B cell (primary cell): ENCODE results near the gene EYS. TPM values are rescaled to one million over a fixed set of nuclear protein-coding genes. Genes with fewer than 3 reads are reported as not detected.
"Not testable (repeated sequence)": the region's sequence is repeated elsewhere in the genome, so short reads cannot be mapped to it uniquely, and the experiment has no call there.

ENCODE experiments used
- ATAC-seq: fragments of 200-7000 bp; cut with Tn5 transposase; one replicate; pipeline ENCODE4 v1.10.0; 2021; ENCODE audit warnings: low read depth, mild to moderate bottlenecking, moderate number of reproducible peaks, moderate library complexity
- CTCF ChIA-PET: fragments of 350-600 bp; sonication (Branson Sonifier 250); formaldehyde crosslinking; loops from one replicate; lab custom pipeline; 2021; ENCODE audit warnings: antibody characterized with exemption, inconsistent platforms; lab: Charles Lee
- POLR2A ChIA-PET: fragments of 350-600 bp; sonication (Branson Sonifier 250); formaldehyde crosslinking; loops from one replicate; lab custom pipeline; 2021; ENCODE audit warnings: antibody characterized with exemption; lab: Charles Lee
- DNase-seq: peaks from one replicate; pipeline ENCODE4 v3.0.0; 2013
- H2AFZ ChIP-seq: 2 replicates; pipeline ENCODE4 v1.6.1; 2012; ENCODE audit warnings: mild to moderate bottlenecking, low read depth, low read length; ENCODE audit not compliant: insufficient read depth, poor library complexity, severe bottlenecking
- H3K27ac ChIP-seq, 2 donors: 1 replicate in 1 of 2; 2 replicates in 1 of 2; pipeline ENCODE4 v1.5.1; 2012 to 2013; ENCODE audit warnings: low read length in 2 of 2, mild to moderate bottlenecking in 2 of 2, moderate library complexity in 1 of 2
- H3K27me3 ChIP-seq, 4 experiments: fragments of 200-600 bp in 1 of 4; sonication (generic) in 1 of 4; replicated peaks in 1 of 4; 1 replicate in 2 of 4; 2 replicates in 2 of 4; pipeline versions ENCODE4 v1.6.1 to v1.7.0; 2013 to 2016; ENCODE audit warnings: low read length in 3 of 4, mild to moderate bottlenecking in 2 of 4, mixed read lengths in 1 of 4, moderate library complexity in 1 of 4; ENCODE audit not compliant: insufficient read depth in 4 of 4, control insufficient read depth in 3 of 4; ENCODE audit errors: control extremely low read depth in 1 of 4
- H3K36me3 ChIP-seq, 2 experiments: replicated peaks in 1 of 2; 1 replicate in 1 of 2; 2 replicates in 1 of 2; pipeline versions ENCODE4 v1.6.1 to v1.7.1; 2013; ENCODE audit warnings: low read length in 1 of 2; ENCODE audit not compliant: insufficient read depth in 2 of 2, control insufficient read depth in 1 of 2; ENCODE audit errors: control extremely low read depth in 1 of 2, extremely low read depth in 1 of 2
- H3K4me1 ChIP-seq, 2 donors: fragments of 200-600 bp in 1 of 2; sonication (generic) in 1 of 2; 1 replicate in 1 of 2; 2 replicates in 1 of 2; pipeline versions ENCODE4 v1.5.1 to v1.6.1; 2013 to 2017; ENCODE audit warnings: low read length in 2 of 2; ENCODE audit not compliant: control insufficient read depth in 2 of 2, insufficient read depth in 2 of 2
- H3K4me2 ChIP-seq: replicated peaks from 2 replicates; pipeline ENCODE3; 2012; ENCODE audit warnings: mild to moderate bottlenecking, low read depth, low read length; ENCODE audit not compliant: poor library complexity, severe bottlenecking
- H3K4me3 ChIP-seq, 5 experiments: fragments of 200-600 bp in 1 of 5; sonication (generic) in 1 of 5; 1 replicate in 3 of 5; 2 replicates in 2 of 5; pipeline versions ENCODE4 v1.5.1 to v1.7.0; 2011 to 2016; ENCODE audit warnings: low read length in 4 of 5, mild to moderate bottlenecking in 4 of 5, low read depth in 2 of 5, control low read depth in 1 of 5, moderate library complexity in 1 of 5; ENCODE audit not compliant: insufficient read depth in 1 of 5; ENCODE audit errors: control extremely low read depth in 1 of 5, extremely low read depth in 1 of 5
- H3K79me2 ChIP-seq: fragments of 200-600 bp; sonication (generic); one replicate; pipeline ENCODE4 v1.6.0; 2016; ENCODE audit warnings: low read length; ENCODE audit not compliant: control insufficient read depth, insufficient read depth
- H3K9ac ChIP-seq: fragments of 200-600 bp; sonication (generic); 2 replicates; pipeline ENCODE4 v1.6.1; 2017; ENCODE audit warnings: mild to moderate bottlenecking, low read length, moderate library complexity
- H3K9me3 ChIP-seq, 3 donors: one replicate each; pipeline versions ENCODE4 v1.6.1 to v1.7.1; 2013; ENCODE audit warnings: low read length in 2 of 3; ENCODE audit not compliant: control insufficient read depth in 2 of 3, insufficient read depth in 1 of 3; ENCODE audit errors: control extremely low read depth in 1 of 3
- H4K20me1 ChIP-seq: 2 replicates; pipeline ENCODE4 v1.6.0; 2012; ENCODE audit warnings: mild to moderate bottlenecking, low read length; ENCODE audit not compliant: insufficient read depth, control insufficient read depth, poor library complexity, severe bottlenecking
- H3K27ac Mint-ChIP-seq: one replicate; pipeline ENCODE4 v1.8.0; 2021; ENCODE audit warnings: mixed read lengths
- H3K27me3 Mint-ChIP-seq: one replicate; pipeline ENCODE4 v1.8.0; 2021; ENCODE audit warnings: mixed read lengths
- H3K4me1 Mint-ChIP-seq: one replicate; pipeline ENCODE4 v1.8.0; 2021; ENCODE audit warnings: mixed read lengths
- H3K4me3 Mint-ChIP-seq: one replicate; pipeline ENCODE4 v1.8.0; 2021; ENCODE audit warnings: mixed read lengths
- H3K9me3 Mint-ChIP-seq: one replicate; pipeline ENCODE4 v1.8.0; 2022; ENCODE audit warnings: mixed read lengths; ENCODE audit not compliant: insufficient read depth
- EZH2 ChIP-seq: IDR thresholded peaks from 2 replicates; pipeline ENCODE4 v1.6.1; 2012; ENCODE audit warnings: borderline replicate concordance, low read depth, mild to moderate bottlenecking, moderate library complexity, low read length; ENCODE audit not compliant: insufficient read depth, poor library complexity, severe bottlenecking
- whole genome bisulfite sequencing: methylation state at CpG from one replicate; pipeline ENCODE4 v1.1.5; 2013; ENCODE audit warnings: missing lambda C conversion rate; ENCODE audit not compliant: insufficient coverage; 5-methylcytosine and 5-hydroxymethylcytosine counted together
- intact Hi-C: fragments of 100-400 bp; cut with micrococcal nuclease; formaldehyde crosslinking; loops from one replicate; pipeline ENCODE4 v1.10.0; 2022
- polyA plus RNA-seq: library from polyadenylated mRNA; depleted of rRNA; stranded (reverse); fragments of >200 nt; gene quantifications from 2 replicates; pipeline ENCODE4 v1.2.3, GENCODE V29; 2012
- total RNA-seq, 2 donors: library from RNA; stranded (reverse); fragments of 120-200 nt in 1 of 2; gene quantifications; 1 replicate in 1 of 2; 2 replicates in 1 of 2; pipeline versions ENCODE4 v1.2.3 to v1.2.4, GENCODE V29; 2013 to 2022
- TF ChIP-seq, protein P1 (sequence below): fragments of 200-600 bp; IDR thresholded peaks from one replicate; pipeline ENCODE4 v1.8.0; 2022; ENCODE audit warnings: antibody characterized with exemption, mild to moderate bottlenecking

Gene EYS
- total and polyA plus RNA-seq, 2 donors (not counting 1 experiment from before 2014, with no cell fraction given), result not detected

DNA sequence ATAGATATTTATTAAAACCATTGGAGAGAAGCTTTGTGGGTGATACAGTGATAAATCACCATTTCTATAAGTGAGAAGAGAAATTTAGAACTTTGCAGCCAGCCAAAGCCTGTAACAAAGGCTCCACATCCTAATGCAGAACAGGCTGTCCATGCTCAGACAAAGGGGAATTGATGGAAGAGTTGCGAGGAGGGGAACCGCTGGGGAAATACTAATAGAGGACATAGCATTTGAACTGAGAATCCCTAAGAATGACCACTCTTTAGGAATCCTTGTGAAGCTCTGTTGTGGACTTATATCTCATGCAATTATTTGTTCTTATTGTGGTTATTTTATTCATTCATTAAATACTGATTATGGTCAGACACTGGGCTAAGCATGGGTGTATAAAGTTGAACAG lies 1903.7 kb downstream of the EYS start:
- POLR2A ChIA-PET, result no interaction called here
- no peaks in the 10 kb centered on the region for H3K4me1 Mint-ChIP-seq
- no peak for TF ChIP-seq EZH2
- TF ChIP-seq, protein P1, sequence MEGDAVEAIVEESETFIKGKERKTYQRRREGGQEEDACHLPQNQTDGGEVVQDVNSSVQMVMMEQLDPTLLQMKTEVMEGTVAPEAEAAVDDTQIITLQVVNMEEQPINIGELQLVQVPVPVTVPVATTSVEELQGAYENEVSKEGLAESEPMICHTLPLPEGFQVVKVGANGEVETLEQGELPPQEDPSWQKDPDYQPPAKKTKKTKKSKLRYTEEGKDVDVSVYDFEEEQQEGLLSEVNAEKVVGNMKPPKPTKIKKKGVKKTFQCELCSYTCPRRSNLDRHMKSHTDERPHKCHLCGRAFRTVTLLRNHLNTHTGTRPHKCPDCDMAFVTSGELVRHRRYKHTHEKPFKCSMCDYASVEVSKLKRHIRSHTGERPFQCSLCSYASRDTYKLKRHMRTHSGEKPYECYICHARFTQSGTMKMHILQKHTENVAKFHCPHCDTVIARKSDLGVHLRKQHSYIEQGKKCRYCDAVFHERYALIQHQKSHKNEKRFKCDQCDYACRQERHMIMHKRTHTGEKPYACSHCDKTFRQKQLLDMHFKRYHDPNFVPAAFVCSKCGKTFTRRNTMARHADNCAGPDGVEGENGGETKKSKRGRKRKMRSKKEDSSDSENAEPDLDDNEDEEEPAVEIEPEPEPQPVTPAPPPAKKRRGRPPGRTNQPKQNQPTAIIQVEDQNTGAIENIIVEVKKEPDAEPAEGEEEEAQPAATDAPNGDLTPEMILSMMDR, result no peak
- CTCF ChIA-PET, result interaction anchor here (0.7 to 2.8 kb wide), 3 partner anchors 39 to 450 kb away, joined by 3 to 13 read pairs (median 3); no protein-coding TSS in a partner anchor
- Histone ChIP-seq H3K79me2 (no peaks in the 10 kb centered on the region), H2AFZ (no peak overlapping the region), H4K20me1 (no peaks in the 10 kb centered on the region), H3K4me2 (no peak overlapping the region), H3K27me3 (no peaks in the 10 kb centered on the region), H3K9ac (no peak overlapping the region), H3K27ac (no peak overlapping the region), H3K9me3 (no peaks in the 10 kb centered on the region), H3K4me3 (no peak overlapping the region), H3K36me3 (no peaks in the 10 kb centered on the region), H3K4me1 (no peaks in the 10 kb centered on the region)
- H3K9me3 Mint-ChIP-seq, result no peaks in the 10 kb centered on the region
- DNase-seq (no peak), ATAC-seq (no peak)
- H3K4me3 Mint-ChIP-seq, result no peak overlapping the region
- WGBS, result no CpG with 5 or more reads among the region's 2 CpGs
- peaks cover 4% of the 10 kb centered on the region for H3K27me3 Mint-ChIP-seq
- intact Hi-C loops, result no loop called here
- H3K27ac Mint-ChIP-seq, result no peak overlapping the region

DNA sequence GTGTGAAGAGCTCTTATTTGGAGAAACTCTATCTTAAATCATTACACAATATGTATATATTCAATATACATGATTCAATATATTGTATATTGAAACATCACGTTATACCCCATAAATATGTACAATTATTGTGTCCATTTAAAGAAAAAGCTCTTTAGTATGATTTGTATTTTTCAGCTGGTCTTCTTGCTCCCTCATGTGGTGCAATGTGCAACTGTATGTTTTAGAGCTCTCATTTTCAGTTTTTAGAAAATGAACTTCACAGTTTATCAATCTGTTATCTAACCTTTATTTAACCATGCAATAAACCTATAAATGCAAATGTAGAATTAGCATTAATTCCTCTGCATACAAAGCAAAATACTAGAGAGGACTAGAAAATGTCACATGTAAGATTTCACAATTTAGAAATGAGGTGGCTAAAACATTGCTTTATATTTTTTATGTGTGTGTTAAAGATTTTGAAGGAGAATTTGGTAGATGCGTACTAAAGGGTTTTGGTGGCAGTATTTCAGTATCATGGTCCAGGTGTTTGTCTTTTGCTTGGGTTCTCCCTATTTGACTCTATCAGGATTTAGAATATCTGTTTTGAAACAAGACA lies 1904.3 kb downstream of the EYS start:
- Mint-ChIP-seq H3K9me3 (no peaks in the 10 kb centered on the region), H3K4me1 (no peaks in the 10 kb centered on the region), H3K4me3 (no peak overlapping the region), H3K27me3 (peaks cover 4% of the 10 kb centered on the region), H3K27ac (no peak overlapping the region)
- Histone ChIP-seq H3K27me3 (no peaks in the 10 kb centered on the region), H3K4me2 (no peak overlapping the region), H3K79me2 (no peaks in the 10 kb centered on the region), H3K27ac (no peak overlapping the region), H2AFZ (no peak overlapping the region), H3K36me3 (no peaks in the 10 kb centered on the region), H3K9me3 (no peaks in the 10 kb centered on the region), H3K4me3 (no peak overlapping the region), H3K4me1 (no peaks in the 10 kb centered on the region), H4K20me1 (no peaks in the 10 kb centered on the region), H3K9ac (no peak overlapping the region)
- ChIA-PET CTCF (interaction anchor here (1.4 to 2.8 kb wide), 3 partner anchors 205 to 495 kb away, joined by 4 to 13 read pairs (median 4); no protein-coding TSS in a partner anchor), POLR2A (no interaction called here)
- TF ChIP-seq, protein P1, result peak; percentile 47
- TF ChIP-seq EZH2, result no peak
- ATAC-seq, result no peak
- intact Hi-C loops, result loop anchor here (1.0 kb wide), 1 partner anchor 204 kb away; no protein-coding TSS in a partner anchor
- WGBS, result 100% methylated on average over 1 of the region's 2 CpGs
- DNase-seq, result no peak

DNA sequence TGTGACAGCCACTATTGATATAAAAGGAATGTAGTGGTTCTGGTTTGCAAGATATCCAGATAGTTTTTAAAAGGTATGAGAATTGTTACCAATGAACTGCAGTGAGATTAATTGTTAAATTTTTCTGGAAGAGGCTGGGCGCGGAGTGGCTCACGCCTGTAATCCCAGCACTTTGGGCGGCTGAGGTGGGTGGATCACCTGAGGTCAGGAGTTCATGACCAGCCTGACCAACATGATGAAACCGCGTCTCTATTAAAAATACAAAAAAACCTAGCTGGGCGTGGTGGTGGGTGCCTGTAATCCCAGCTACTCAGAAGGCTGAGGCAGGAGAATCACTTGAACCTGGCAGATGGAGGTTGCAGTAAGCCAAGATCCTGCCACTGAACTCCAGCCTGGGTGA lies 1906.6 kb downstream of the EYS start:
- H3K27ac ChIP-seq, H3K4me1 Mint-ChIP-seq, ATAC-seq, H3K4me3 ChIP-seq, H3K27ac Mint-ChIP-seq, POLR2A ChIA-PET, H3K36me3 ChIP-seq, H3K4me1 ChIP-seq, H3K79me2 ChIP-seq, intact Hi-C loops, DNase-seq, H3K4me3 Mint-ChIP-seq, H3K27me3 ChIP-seq, CTCF ChIA-PET, H3K9ac ChIP-seq, H3K9me3 ChIP-seq, H3K4me2 ChIP-seq, H3K27me3 Mint-ChIP-seq, H4K20me1 ChIP-seq, H2AFZ ChIP-seq, H3K9me3 Mint-ChIP-seq: not testable (repeated sequence)
- WGBS, result 95% methylated on average over 5 of the region's 7 CpGs
